Right atrium auricular region (tissue), 2 donors: ENCODE data around the gene MRPL4. TPM values are rescaled to one million over a fixed set of nuclear protein-coding genes. Genes with fewer than 3 reads are reported as not detected.
"Not testable (repeated sequence)": the region's sequence is repeated elsewhere in the genome, so short reads cannot be mapped to it uniquely, and the experiment has no call there.

Experiments
- DNase-seq: peaks from one replicate; pipeline ENCODE4 v3.0.0-alpha.2; 2019; ENCODE audit warnings: low spot score
- H3K27ac ChIP-seq, 2 donors: fragments of 200-600 bp; sonication (generic); 1 replicate in 1 of 2; 2 replicates in 1 of 2; pipeline ENCODE4 v1.5.1; 2016 to 2019
- H3K27me3 ChIP-seq, 2 donors: fragments of 200-600 bp; sonication (generic); one replicate each; pipeline versions ENCODE4 v1.5.1 to v1.6.0; 2017 to 2019
- H3K36me3 ChIP-seq: fragments of 200-600 bp; sonication (generic); one replicate; pipeline ENCODE4 v1.5.1; 2016
- H3K4me1 ChIP-seq, 2 donors: fragments of 200-600 bp; sonication (generic); one replicate each; pipeline versions ENCODE4 v1.5.1 to v1.6.0; 2017 to 2019
- H3K4me3 ChIP-seq, 2 donors: fragments of 200-600 bp; sonication (generic); 1 replicate in 1 of 2; 2 replicates in 1 of 2; pipeline ENCODE4 v1.5.1; 2017 to 2019; ENCODE audit warnings: mild to moderate bottlenecking in 1 of 2, moderate library complexity in 1 of 2
- H3K9me3 ChIP-seq, 2 donors: fragments of 200-600 bp; sonication (generic); one replicate each; pipeline ENCODE4 v1.5.1; 2019
- CTCF ChIP-seq, 2 donors: fragments of 200-600 bp; sonication (generic); IDR thresholded peaks; one replicate each; pipeline ENCODE4 v1.5.1; 2019; ENCODE audit warnings: antibody characterized with exemption in 2 of 2
- total RNA-seq, 2 donors: library from RNA; depleted of rRNA; stranded (reverse); fragments of >200 nt; gene quantifications; one replicate each; pipeline ENCODE4 v1.1.0, GENCODE V29; 2016

Gene MRPL4
- total RNA-seq, 2 donors from 2014 or later: 75.9 to 86.3 TPM

- TF ChIP-seq CTCF (IDR thresholded peaks at IDR 0.05): no peak
- DNase-seq: no peak
- Histone ChIP-seq H3K27ac (no peak overlapping the region), H3K9me3 (no peaks in the 10 kb centered on the region), H3K27me3 (no peaks in the 10 kb centered on the region), H3K4me3 (no peak overlapping the region), H3K36me3 (no peaks in the 10 kb centered on the region), H3K4me1 (no peaks in the 10 kb centered on the region)
Measured at GRCh38 chr19:10277795-10278589, 26.0 kb downstream of the MRPL4 start.

- TF ChIP-seq CTCF (IDR thresholded peaks at IDR 0.05): no peak
- no peak for DNase-seq
- H3K36me3 ChIP-seq: peaks cover 6% of the 10 kb centered on the region
- no peaks in the 10 kb centered on the region for H3K4me1 ChIP-seq
- no peaks in the 10 kb centered on the region for H3K9me3 ChIP-seq
- no peak overlapping the region for H3K4me3 ChIP-seq
- no peak overlapping the region for H3K27ac ChIP-seq
- H3K27me3 ChIP-seq: no peaks in the 10 kb centered on the region
Measured at GRCh38 chr19:10278935-10279334, 26.9 kb downstream of the MRPL4 start.

GRCh38 chr19:10279737-10280442 lies 27.9 kb downstream of the MRPL4 start:
- DNase-seq: no peak
- TF ChIP-seq CTCF (IDR thresholded peaks at IDR 0.05): no peak
- H3K9me3 ChIP-seq: no peaks in the 10 kb centered on the region
- H3K4me3 ChIP-seq: no peak overlapping the region
- peaks cover 16% of the 10 kb centered on the region for H3K36me3 ChIP-seq
- no peaks in the 10 kb centered on the region for H3K27me3 ChIP-seq
- H3K4me1 ChIP-seq: no peaks in the 10 kb centered on the region
- no peak overlapping the region for H3K27ac ChIP-seq

GRCh38 chr19:10282043-10282442 lies 30.0 kb downstream of the MRPL4 start:
- not testable (repeated sequence) for H3K4me3 ChIP-seq

GRCh38 chr19:10283301-10284064 lies 31.5 kb downstream of the MRPL4 start:
- Histone ChIP-seq H3K4me1 (peaks cover 0 to 28% of the 10 kb centered on the region in 2 donors), H3K27ac (no peak overlapping the region), H3K9me3 (no peaks in the 10 kb centered on the region), H3K36me3 (peaks cover 16% of the 10 kb centered on the region), H3K27me3 (peaks cover 5 to 10% of the 10 kb centered on the region in 2 donors), H3K4me3 (no peak overlapping the region)
- TF ChIP-seq CTCF (IDR thresholded peaks at IDR 0.05): no peak
- DNase-seq: no peak

More at GRCh38 chr19:10282043-10282442, 30.0 kb downstream of the MRPL4 start:
- H3K27me3 ChIP-seq, H3K27ac ChIP-seq, H3K9me3 ChIP-seq, DNase-seq: not testable (repeated sequence)
- Histone ChIP-seq H3K4me1 (peaks cover 0 to 14% of the 10 kb centered on the region in 2 donors), H3K36me3 (peaks cover 16% of the 10 kb centered on the region)
